Vagina (tissue), 2 donors: ENCODE results near the gene NAA40.

Experiments used
- CTCF ChIP-seq, 3 experiments: fragments of 450-650 bp in 2 of 3; fragments of 200-600 bp in 1 of 3; sonication (generic) in 1 of 3; IDR thresholded peaks; one replicate each; pipeline ENCODE4 v1.5.1; 2017 to 2019; ENCODE audit warnings: antibody characterized with exemption in 3 of 3, mild to moderate bottlenecking in 2 of 3, moderate library complexity in 2 of 3
- POLR2A ChIP-seq, 2 donors: fragments of 450-650 bp; IDR thresholded peaks; one replicate each; pipeline ENCODE4 v1.6.1; 2017; ENCODE audit warnings: antibody characterized with exemption in 2 of 2, mild to moderate bottlenecking in 2 of 2, moderate library complexity in 2 of 2
- POLR2AphosphoS5 ChIP-seq, 2 donors: sonication (generic); formaldehyde crosslinking; IDR thresholded peaks; one replicate each; pipeline ENCODE4 v1.9.0; 2017; ENCODE audit warnings: antibody characterized with exemption in 2 of 2, mild to moderate bottlenecking in 2 of 2, low read depth in 1 of 2; ENCODE audit not compliant: insufficient read depth in 1 of 2

- no peak for TF ChIP-seq CTCF (IDR thresholded peaks at IDR 0.05)
- TF ChIP-seq POLR2A (IDR thresholded peaks at IDR 0.05) = no peak
- TF ChIP-seq POLR2AphosphoS5 (IDR thresholded peaks at IDR 0.05; ENCODE audit: insufficient read depth in 1 of 2, low read depth in 1 of 2) = no peak
Observed at GRCh38 chr11:63993993-63994392, 55.2 kb downstream of the NAA40 start.
